Smooth muscle cell (in vitro differentiated cells): ENCODE results near the gene CEP131. TPM values are rescaled to one million over a fixed set of nuclear protein-coding genes. Genes with fewer than 3 reads are reported as not detected.

Experiments used
- DNase-seq: peaks from one replicate; lab custom pipeline; 2025; ENCODE audit not compliant: unreplicated experiment; lab: John Stamatoyannopoulos, UW
- H2AFZ ChIP-seq: fragments of 200-600 bp; sonication (generic); 2 replicates; pipeline ENCODE4 v1.6.0; 2016; ENCODE audit warnings: antibody characterized with exemption, low read depth, mild to moderate bottlenecking
- H3F3A ChIP-seq: fragments of 200-600 bp; sonication (generic); 2 replicates; pipeline ENCODE4 v1.6.0; 2017; ENCODE audit warnings: antibody characterized with exemption, low read depth
- H3K27ac ChIP-seq: fragments of 200-600 bp; sonication (generic); 2 replicates; pipeline ENCODE4 v1.5.1; 2016; ENCODE audit warnings: low read depth, mild to moderate bottlenecking
- H3K27me3 ChIP-seq: fragments of 200-600 bp; sonication (generic); 2 replicates; pipeline ENCODE4 v1.6.1; 2016; ENCODE audit warnings: low read depth, mild to moderate bottlenecking
- H3K36me3 ChIP-seq: fragments of 200-600 bp; sonication (generic); 2 replicates; pipeline ENCODE4 v1.5.1; 2016; ENCODE audit warnings: low read depth
- H3K4me1 ChIP-seq: fragments of 200-600 bp; sonication (generic); 2 replicates; pipeline ENCODE4 v1.5.1; 2016; ENCODE audit warnings: low read depth
- H3K4me2 ChIP-seq: fragments of 200-600 bp; sonication (generic); 2 replicates; pipeline ENCODE4 v1.6.0; 2016; ENCODE audit warnings: mild to moderate bottlenecking
- H3K4me3 ChIP-seq: fragments of 200-600 bp; sonication (generic); 2 replicates; pipeline ENCODE4 v1.5.1; 2016; ENCODE audit warnings: mild to moderate bottlenecking
- H3K79me2 ChIP-seq: fragments of 200-600 bp; sonication (generic); 2 replicates; pipeline ENCODE4 v1.6.0; 2016; ENCODE audit warnings: low read depth, mild to moderate bottlenecking
- H3K9ac ChIP-seq: fragments of 200-600 bp; sonication (generic); 2 replicates; pipeline ENCODE4 v1.6.0; 2016; ENCODE audit warnings: low read depth
- H3K9me3 ChIP-seq: fragments of 200-600 bp; sonication (generic); replicated peaks from 2 replicates; pipeline ENCODE4 v1.5.1; 2016; ENCODE audit warnings: low read depth
- H4K20me1 ChIP-seq: fragments of 200-600 bp; sonication (generic); 2 replicates; pipeline ENCODE4 v1.6.0; 2016; ENCODE audit warnings: low read depth
- CTCF ChIP-seq: fragments of 200-600 bp; sonication (generic); IDR thresholded peaks from 2 replicates; pipeline ENCODE4 v1.5.1; 2017; ENCODE audit warnings: borderline replicate concordance, mild to moderate bottlenecking, antibody characterized with exemption; ENCODE audit not compliant: insufficient read depth, poor library complexity, severe bottlenecking
- WGBS: methylation state at CpG from one replicate; pipeline ENCODE4 v1.1.7; 2016; ENCODE audit warnings: low lambda C conversion rate; 5-methylcytosine and 5-hydroxymethylcytosine counted together
- polyA plus RNA-seq: library from polyadenylated mRNA; unstranded; fragments of >200 nt; fragmentation: Nextera tagmentation; extraction: Ambion mirVana; gene quantifications from 2 replicates; pipeline ENCODE4 v1.2.1, GENCODE V29; 2016
- total RNA-seq: library from RNA; depleted of rRNA; stranded (reverse); fragments of >200 nt; gene quantifications from 2 replicates; pipeline ENCODE4 v1.2.3, GENCODE V29; 2014

Gene CEP131
- total and polyA plus RNA-seq, 2 experiments from 2014 or later, result 3.0 to 13.4 TPM

- H3K9ac ChIP-seq, result no peak overlapping the region
- H3K27me3 ChIP-seq, result no peaks in the 10 kb centered on the region
- no peak overlapping the region for H3K27ac ChIP-seq
- H4K20me1 ChIP-seq, result peaks cover 14% of the 10 kb centered on the region
- H2AFZ ChIP-seq, result no peak overlapping the region
- TF ChIP-seq CTCF, result no peak
- no peak overlapping the region for H3K4me2 ChIP-seq
- no peaks in the 10 kb centered on the region for H3K36me3 ChIP-seq
- DNase-seq, result no peak
- WGBS, result 93% methylated on average over 25 of the region's 25 CpGs
- H3K4me1 ChIP-seq, result peaks cover 2% of the 10 kb centered on the region
- H3K9me3 ChIP-seq, result no peaks in the 10 kb centered on the region
- H3K79me2 ChIP-seq, result peaks cover 13% of the 10 kb centered on the region
- H3K4me3 ChIP-seq, result no peak overlapping the region
- peaks cover 6% of the 10 kb centered on the region for H3F3A ChIP-seq
Observed at GRCh38 chr17:81245024-81245664, 22.4 kb upstream of the CEP131 start.

- TF ChIP-seq CTCF, result no peak
- H2AFZ ChIP-seq, result no peak overlapping the region
- H4K20me1 ChIP-seq, result peaks cover 14% of the 10 kb centered on the region
- no peak overlapping the region for H3K4me2 ChIP-seq
- peaks cover 17% of the 10 kb centered on the region for H3K79me2 ChIP-seq
- peaks cover 7% of the 10 kb centered on the region for H3K4me1 ChIP-seq
- peaks cover 6% of the 10 kb centered on the region for H3F3A ChIP-seq
- no peak overlapping the region for H3K27ac ChIP-seq
- WGBS, result 93% methylated on average over 24 of the region's 24 CpGs
- H3K27me3 ChIP-seq, result no peaks in the 10 kb centered on the region
- no peak overlapping the region for H3K4me3 ChIP-seq
- H3K9me3 ChIP-seq, result no peaks in the 10 kb centered on the region
- DNase-seq, result no peak
- no peak overlapping the region for H3K9ac ChIP-seq
- H3K36me3 ChIP-seq, result no peaks in the 10 kb centered on the region
Observed at GRCh38 chr17:81244358-81245023, 21.7 kb upstream of the CEP131 start.

GRCh38 chr17:81243333-81243664, 20.5 kb upstream of the CEP131 start:
- Histone ChIP-seq H2AFZ (no peak overlapping the region), H3K9me3 (no peaks in the 10 kb centered on the region), H3F3A (peaks cover 6% of the 10 kb centered on the region), H4K20me1 (peaks cover 14% of the 10 kb centered on the region), H3K36me3 (no peaks in the 10 kb centered on the region), H3K4me1 (peaks cover 7% of the 10 kb centered on the region), H3K4me2 (no peak overlapping the region), H3K79me2 (peaks cover 20% of the 10 kb centered on the region), H3K4me3 (no peak overlapping the region), H3K27ac (no peak overlapping the region), H3K9ac (no peak overlapping the region), H3K27me3 (no peaks in the 10 kb centered on the region)
- DNase-seq, result no peak
- TF ChIP-seq CTCF, result no peak
- WGBS, result 90% methylated on average over 10 of the region's 10 CpGs
